Muscle of back (tissue), 11 donors: Measurements from ENCODE around the gene RASGRF1. TPM values are rescaled to one million over a fixed set of nuclear protein-coding genes. Genes with fewer than 3 reads are reported as not detected.

Source experiments
- DNase-seq, 3 donors: peaks; one replicate each; pipeline versions ENCODE4 v3.0.0 to v3.0.0-alpha.2; 2013
- polyA plus RNA-seq, 10 donors: library from polyadenylated mRNA; unstranded; fragments of 120-200 nt; gene quantifications; one replicate each; pipeline ENCODE4 v1.2.1, GENCODE V29; 2013; ENCODE audit not compliant: insufficient read length in 10 of 10

Gene RASGRF1
- polyA plus RNA-seq, 10 donors = 0.04 to 0.39 (median 0.20) TPM; not detected in 1

GRCh38 chr15:79066391-79067071, 24.0 kb downstream of the RASGRF1 start:
- no peak for DNase-seq

- DNase-seq = no peak
Observed at GRCh38 chr15:79065706-79066376, 24.7 kb downstream of the RASGRF1 start.

GRCh38 chr15:79065361-79065705, 25.2 kb downstream of the RASGRF1 start:
- DNase-seq = no peak

GRCh38 chr15:79064496-79064895, 26.1 kb downstream of the RASGRF1 start:
- no peak for DNase-seq

- DNase-seq = no peak
Observed at GRCh38 chr15:79060175-79060574, 30.4 kb downstream of the RASGRF1 start.

GRCh38 chr15:79059081-79059572, 31.5 kb downstream of the RASGRF1 start:
- no peak for DNase-seq

GRCh38 chr15:79058260-79058850, 32.2 kb downstream of the RASGRF1 start:
- no peak for DNase-seq

GRCh38 chr15:79057050-79057449, 33.5 kb downstream of the RASGRF1 start:
- no peak for DNase-seq

GRCh38 chr15:79054350-79054749, 36.2 kb downstream of the RASGRF1 start:
- no peak for DNase-seq

GRCh38 chr15:79053894-79054293, 36.7 kb downstream of the RASGRF1 start:
- DNase-seq = no peak

- DNase-seq = no peak
Observed at GRCh38 chr15:79051941-79052731, 38.4 kb downstream of the RASGRF1 start.

GRCh38 chr15:79051029-79051428, 39.6 kb downstream of the RASGRF1 start:
- no peak for DNase-seq

GRCh38 chr15:79050341-79050740, 40.2 kb downstream of the RASGRF1 start:
- no peak for DNase-seq

GRCh38 chr15:79049416-79049815, 41.2 kb downstream of the RASGRF1 start:
- no peak for DNase-seq

- DNase-seq = no peak
Observed at GRCh38 chr15:79047676-79048439, 42.7 kb downstream of the RASGRF1 start.

- DNase-seq = no peak
Observed at GRCh38 chr15:79046691-79047404, 43.7 kb downstream of the RASGRF1 start.

GRCh38 chr15:79045041-79045440, 45.5 kb downstream of the RASGRF1 start:
- DNase-seq = no peak

- no peak for DNase-seq
Observed at GRCh38 chr15:79042213-79042928, 48.2 kb downstream of the RASGRF1 start.

GRCh38 chr15:79041601-79042168, 48.9 kb downstream of the RASGRF1 start:
- no peak for DNase-seq

- no peak for DNase-seq
Observed at GRCh38 chr15:79037848-79038247, 52.7 kb downstream of the RASGRF1 start.
